Measurements from ENCODE around the gene LRIT2. TPM values are rescaled to one million over a fixed set of nuclear protein-coding genes. Genes with fewer than 3 reads are reported as not detected.

LRIT2 gene
- total RNA-seq, 1 experiment from 2014 or later, result not detected

DNA sequence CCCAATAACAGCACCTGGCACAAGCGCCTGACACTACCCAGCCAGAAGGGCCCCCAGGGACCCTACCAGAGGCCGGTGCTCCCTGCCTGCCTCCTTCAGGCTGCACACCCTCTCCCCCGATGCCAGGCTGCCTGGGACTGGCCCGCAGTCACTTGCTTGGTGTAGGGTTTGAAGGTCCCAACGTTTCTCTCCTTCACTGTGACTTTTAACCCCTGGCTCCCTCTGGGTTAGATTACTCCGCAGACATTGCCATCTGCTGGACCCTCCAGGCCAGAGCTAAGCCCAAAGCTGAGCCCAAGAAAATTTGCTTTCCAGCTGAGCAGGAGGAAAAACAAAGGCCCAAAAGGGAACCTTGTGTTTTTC lies 24.1 kb downstream of the LRIT2 start:
- no peaks in the 10 kb centered on the region for H3K9me3 Mint-ChIP-seq (ENCODE audit: low read depth, unreplicated experiment)
- TF ChIP-seq, protein P1, sequence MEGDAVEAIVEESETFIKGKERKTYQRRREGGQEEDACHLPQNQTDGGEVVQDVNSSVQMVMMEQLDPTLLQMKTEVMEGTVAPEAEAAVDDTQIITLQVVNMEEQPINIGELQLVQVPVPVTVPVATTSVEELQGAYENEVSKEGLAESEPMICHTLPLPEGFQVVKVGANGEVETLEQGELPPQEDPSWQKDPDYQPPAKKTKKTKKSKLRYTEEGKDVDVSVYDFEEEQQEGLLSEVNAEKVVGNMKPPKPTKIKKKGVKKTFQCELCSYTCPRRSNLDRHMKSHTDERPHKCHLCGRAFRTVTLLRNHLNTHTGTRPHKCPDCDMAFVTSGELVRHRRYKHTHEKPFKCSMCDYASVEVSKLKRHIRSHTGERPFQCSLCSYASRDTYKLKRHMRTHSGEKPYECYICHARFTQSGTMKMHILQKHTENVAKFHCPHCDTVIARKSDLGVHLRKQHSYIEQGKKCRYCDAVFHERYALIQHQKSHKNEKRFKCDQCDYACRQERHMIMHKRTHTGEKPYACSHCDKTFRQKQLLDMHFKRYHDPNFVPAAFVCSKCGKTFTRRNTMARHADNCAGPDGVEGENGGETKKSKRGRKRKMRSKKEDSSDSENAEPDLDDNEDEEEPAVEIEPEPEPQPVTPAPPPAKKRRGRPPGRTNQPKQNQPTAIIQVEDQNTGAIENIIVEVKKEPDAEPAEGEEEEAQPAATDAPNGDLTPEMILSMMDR (IDR thresholded peaks at IDR 0.05; ENCODE audit: unreplicated experiment), result no peak

DNA sequence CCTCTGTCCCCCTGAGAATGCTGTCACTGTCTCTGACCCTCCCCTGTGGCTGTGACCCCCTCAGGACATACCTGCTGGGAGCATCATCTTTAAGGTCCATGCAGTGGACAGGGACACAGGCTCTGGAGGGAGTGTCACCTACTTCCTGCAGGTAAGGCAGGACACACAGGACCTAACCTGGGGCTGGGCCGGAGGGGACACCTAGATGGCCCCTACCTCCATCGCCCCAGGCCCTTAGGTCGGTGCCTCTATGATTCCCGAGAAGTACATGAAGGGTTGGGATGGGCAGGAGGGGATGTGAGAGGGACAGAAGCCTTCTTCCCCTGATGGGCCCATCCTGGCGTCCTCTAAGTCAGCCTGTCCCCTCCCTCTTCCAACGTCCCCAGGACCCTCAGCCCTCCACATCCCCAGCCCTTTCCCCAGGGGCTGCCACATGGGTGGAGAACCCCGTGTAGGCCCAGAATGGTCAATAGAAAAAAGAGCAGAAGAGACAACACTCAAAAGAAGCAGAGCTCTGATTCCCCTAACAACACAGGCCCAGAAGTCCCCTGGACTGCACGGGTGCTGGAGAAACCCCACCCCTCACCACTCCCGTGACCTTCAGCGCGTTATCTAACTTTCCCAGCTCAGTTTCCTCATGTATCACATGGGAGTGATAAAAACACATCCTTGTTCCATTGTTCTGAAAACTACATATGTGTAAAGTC lies 24.7 kb downstream of the LRIT2 start:
- TF ChIP-seq, protein P1 (IDR thresholded peaks at IDR 0.05; ENCODE audit: unreplicated experiment), result no peak
- Mint-ChIP-seq H3K4me3 (ENCODE audit: low read depth, unreplicated experiment) (no peak overlapping the region), H3K9me3 (ENCODE audit: low read depth, unreplicated experiment) (no peaks in the 10 kb centered on the region), H3K4me1 (ENCODE audit: low read depth, unreplicated experiment) (no peaks in the 10 kb centered on the region), H3K27ac (ENCODE audit: unreplicated experiment) (no peak overlapping the region), H3K36me3 (ENCODE audit: insufficient read depth, unreplicated experiment) (no peaks in the 10 kb centered on the region), H3K27me3 (ENCODE audit: unreplicated experiment) (peaks cover 59% of the 10 kb centered on the region)
- DNase-seq, result no peak
- intact Hi-C loops (cut with micrococcal nuclease; ENCODE audit: unreplicated experiment), result no loop called here
- CTCF ChIA-PET, result no interaction called here
- no TSS peak for BruUV-seq (replicated peaks)

More for the DNA sequence above, 24.1 kb downstream of the LRIT2 start:
- CTCF ChIA-PET, result no interaction called here
- no peak for DNase-seq
- H3K27ac Mint-ChIP-seq (ENCODE audit: unreplicated experiment), result no peak overlapping the region
- intact Hi-C loops (cut with micrococcal nuclease; ENCODE audit: unreplicated experiment), result no loop called here
- H3K27me3 Mint-ChIP-seq (ENCODE audit: unreplicated experiment), result peaks cover 59% of the 10 kb centered on the region
- no TSS peak for BruUV-seq (replicated peaks)
- no peaks in the 10 kb centered on the region for H3K4me1 Mint-ChIP-seq (ENCODE audit: low read depth, unreplicated experiment)
- no peak overlapping the region for H3K4me3 Mint-ChIP-seq (ENCODE audit: low read depth, unreplicated experiment)
- no peaks in the 10 kb centered on the region for H3K36me3 Mint-ChIP-seq (ENCODE audit: insufficient read depth, unreplicated experiment)

DNA sequence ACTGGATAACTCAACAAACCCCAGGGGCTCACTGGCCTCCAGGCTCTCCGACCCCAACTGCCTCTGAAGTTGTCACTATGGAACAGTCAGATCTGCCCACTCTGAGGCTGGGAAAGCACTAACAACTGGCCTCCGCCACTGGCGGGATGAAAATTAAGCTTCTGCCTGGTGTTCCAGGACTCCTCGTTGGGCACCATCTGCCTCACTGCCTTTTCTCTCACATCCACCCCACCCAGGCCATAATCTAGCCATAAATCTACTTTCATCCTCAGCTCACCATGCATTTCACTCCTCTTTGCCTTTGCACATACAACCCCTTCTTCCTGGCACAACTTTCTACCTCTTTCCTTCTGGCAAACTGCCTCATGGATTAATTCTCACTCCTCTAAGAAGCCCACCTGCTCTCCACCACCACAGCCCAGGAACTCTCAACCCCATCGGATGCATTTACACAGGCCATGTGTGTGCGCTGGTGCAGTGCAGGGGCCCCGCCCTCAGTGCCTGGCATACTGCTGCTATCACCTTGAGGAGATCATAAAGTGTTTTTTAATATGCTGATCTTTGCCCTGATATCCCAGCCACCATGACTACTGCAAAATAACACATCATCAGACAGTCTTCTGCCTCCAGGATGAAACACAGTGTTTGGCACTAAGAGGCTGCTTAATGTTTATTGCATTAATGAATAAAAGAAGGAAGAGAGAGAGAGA lies 27.0 kb downstream of the LRIT2 start:
- TF ChIP-seq, protein P1 (IDR thresholded peaks at IDR 0.05; ENCODE audit: unreplicated experiment), result no peak
- Mint-ChIP-seq H3K4me1 (ENCODE audit: low read depth, unreplicated experiment) (no peaks in the 10 kb centered on the region), H3K36me3 (ENCODE audit: insufficient read depth, unreplicated experiment) (no peaks in the 10 kb centered on the region), H3K27ac (ENCODE audit: unreplicated experiment) (no peak overlapping the region), H3K27me3 (ENCODE audit: unreplicated experiment) (peaks cover 71% of the 10 kb centered on the region), H3K4me3 (ENCODE audit: low read depth, unreplicated experiment) (no peak overlapping the region), H3K9me3 (ENCODE audit: low read depth, unreplicated experiment) (no peaks in the 10 kb centered on the region)
- intact Hi-C loops (cut with micrococcal nuclease; ENCODE audit: unreplicated experiment), result no loop called here
- no peak for DNase-seq
- CTCF ChIA-PET, result no interaction called here
- no TSS peak for BruUV-seq (replicated peaks)

DNA sequence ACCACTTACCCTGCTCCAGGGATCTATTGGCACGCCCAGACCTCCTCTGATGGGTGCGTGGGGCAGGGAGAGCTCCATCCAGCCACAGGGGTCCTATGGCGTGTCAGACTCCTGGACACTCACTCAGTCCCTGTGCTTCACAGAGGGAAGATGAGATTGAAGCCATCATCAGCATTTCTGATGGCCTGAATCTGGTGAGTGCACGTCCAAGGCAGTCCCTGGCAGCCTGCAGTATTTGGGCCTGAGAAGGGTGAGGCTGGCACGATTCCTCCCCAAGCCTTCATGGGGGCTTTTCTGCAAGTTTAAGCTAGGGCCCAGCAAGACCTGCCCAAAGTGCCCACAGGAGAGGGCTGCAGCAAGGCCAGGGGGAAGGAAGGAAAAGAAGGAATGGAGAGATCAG lies 27.7 kb downstream of the LRIT2 start:
- H3K27ac Mint-ChIP-seq (ENCODE audit: unreplicated experiment), result no peak overlapping the region
- intact Hi-C loops (cut with micrococcal nuclease; ENCODE audit: unreplicated experiment), result no loop called here
- TF ChIP-seq, protein P1 (IDR thresholded peaks at IDR 0.05; ENCODE audit: unreplicated experiment), result no peak
- no peaks in the 10 kb centered on the region for H3K4me1 Mint-ChIP-seq (ENCODE audit: low read depth, unreplicated experiment)
- H3K36me3 Mint-ChIP-seq (ENCODE audit: insufficient read depth, unreplicated experiment), result no peaks in the 10 kb centered on the region
- H3K4me3 Mint-ChIP-seq (ENCODE audit: low read depth, unreplicated experiment), result no peak overlapping the region
- CTCF ChIA-PET, result no interaction called here
- BruUV-seq (replicated peaks), result no TSS peak
- H3K9me3 Mint-ChIP-seq (ENCODE audit: low read depth, unreplicated experiment), result no peaks in the 10 kb centered on the region
- no peak for DNase-seq
- H3K27me3 Mint-ChIP-seq (ENCODE audit: unreplicated experiment), result peaks cover 78% of the 10 kb centered on the region

Measured in Calu3 (cell line).